Prostate gland (tissue), 2 donors: Measurements from ENCODE around the gene MAP3K6. TPM values are rescaled to one million over a fixed set of nuclear protein-coding genes. Genes with fewer than 3 reads are reported as not detected.

ENCODE experiments used
- DNase-seq: peaks from one replicate; pipeline ENCODE4 v3.0.0-alpha.2; 2019; ENCODE audit warnings: low spot score
- H3K27ac ChIP-seq, 2 donors: fragments of 200-600 bp; sonication (generic); 2 replicates each; pipeline ENCODE4 v1.5.1; 2017 to 2019
- H3K27me3 ChIP-seq: fragments of 200-600 bp; sonication (generic); replicated peaks from 2 replicates; pipeline ENCODE4 v1.5.1; 2019; ENCODE audit not compliant: insufficient read depth
- H3K36me3 ChIP-seq, 2 donors: fragments of 200-600 bp; sonication (generic); 1 replicate in 1 of 2; 2 replicates in 1 of 2; pipeline versions ENCODE4 v1.5.1 to v1.8.1; 2017 to 2019
- H3K4me1 ChIP-seq: fragments of 200-600 bp; sonication (generic); replicated peaks from 2 replicates; pipeline ENCODE4 v1.5.1; 2019
- H3K4me3 ChIP-seq, 2 donors: fragments of 200-600 bp; sonication (generic); 2 replicates each; pipeline ENCODE4 v1.5.1; 2017 to 2019
- H3K9me3 ChIP-seq: fragments of 200-600 bp; sonication (generic); 2 replicates; pipeline ENCODE4 v1.5.1; 2017
- CTCF ChIP-seq, 4 experiments: fragments of 200-600 bp in 2 of 4; fragments of 450-650 bp in 2 of 4; sonication (generic) in 2 of 4; IDR thresholded peaks; 1 replicate in 3 of 4; 2 replicates in 1 of 4; pipeline ENCODE4 v1.5.1; 2016 to 2019; ENCODE audit warnings: antibody characterized with exemption in 4 of 4, mild to moderate bottlenecking in 2 of 4, moderate library complexity in 2 of 4
- POLR2A ChIP-seq: fragments of 450-650 bp; IDR thresholded peaks from one replicate; pipeline ENCODE4 v1.6.1; 2016; ENCODE audit warnings: antibody characterized with exemption, mild to moderate bottlenecking
- POLR2AphosphoS5 ChIP-seq: sonication (generic); formaldehyde crosslinking; IDR thresholded peaks from one replicate; pipeline ENCODE4 v1.6.1; 2017; ENCODE audit warnings: antibody characterized with exemption
- WGBS: methylation state at CpG from one replicate; pipeline ENCODE4 v1.1.5; 2018; 5-methylcytosine and 5-hydroxymethylcytosine counted together
- intact Hi-C: fragments of 100-400 bp; cut with DNase I; formaldehyde crosslinking; loops from one replicate; pipeline ENCODE4 v1.14.2; 2022
- total RNA-seq, 2 donors: library from RNA; depleted of rRNA; stranded (reverse); fragments of >200 nt; gene quantifications; one replicate each; pipeline ENCODE4 v1.1.0, GENCODE V29; 2016

MAP3K6 gene
- total RNA-seq, 2 donors from 2014 or later, result 38.6 to 60.7 TPM

GRCh38 chr1:27394925-27395324, 28.2 kb upstream of the MAP3K6 start:
- H3K27ac ChIP-seq, result no peak overlapping the region
- 77% methylated on average over 1 of the region's 1 CpG for WGBS
- intact Hi-C loops, result loop anchor here (2.0 to 10.0 kb wide), 3 partner anchors 94 to 350 kb away; no protein-coding TSS in a partner anchor

GRCh38 chr1:27394282-27394658, 27.5 kb upstream of the MAP3K6 start:
- no peak overlapping the region for H3K27ac ChIP-seq
- H3K36me3 ChIP-seq, result no peaks in the 10 kb centered on the region
- H3K4me1 ChIP-seq, result peaks cover 14% of the 10 kb centered on the region
- H3K4me3 ChIP-seq, result no peak overlapping the region
- H3K27me3 ChIP-seq, result no peaks in the 10 kb centered on the region
- TF ChIP-seq CTCF (IDR thresholded peaks at IDR 0.05) (no peak), POLR2AphosphoS5 (no peak)
- 91% methylated on average over 9 of the region's 9 CpGs for WGBS
- intact Hi-C loops, result loop anchor here (2.0 to 10.0 kb wide), 3 partner anchors 93 to 349 kb away; no protein-coding TSS in a partner anchor
- DNase-seq, result no peak
- no peaks in the 10 kb centered on the region for H3K9me3 ChIP-seq

More at GRCh38 chr1:27394925-27395324, 28.2 kb upstream of the MAP3K6 start:
- DNase-seq, result no peak
- no peaks in the 10 kb centered on the region for H3K9me3 ChIP-seq
- no peaks in the 10 kb centered on the region for H3K27me3 ChIP-seq
- TF ChIP-seq POLR2A (no peak), CTCF (IDR thresholded peaks at IDR 0.05) (no peak), POLR2AphosphoS5 (no peak)
- no peaks in the 10 kb centered on the region for H3K36me3 ChIP-seq
- H3K4me1 ChIP-seq, result peaks cover 14% of the 10 kb centered on the region
- H3K4me3 ChIP-seq, result no peak overlapping the region

- H3K27ac ChIP-seq, result no peak overlapping the region
Observed at GRCh38 chr1:27393641-27394281, 27.0 kb upstream of the MAP3K6 start.

GRCh38 chr1:27392778-27393635, 26.2 kb upstream of the MAP3K6 start:
- WGBS, result 37% methylated on average over 30 of the region's 30 CpGs
- no peak for DNase-seq
- H3K4me1 ChIP-seq, result peaks cover 14% of the 10 kb centered on the region
- no peaks in the 10 kb centered on the region for H3K36me3 ChIP-seq
- no peak for TF ChIP-seq CTCF (IDR thresholded peaks at IDR 0.05)
- no peak for TF ChIP-seq POLR2AphosphoS5
- TF ChIP-seq POLR2A, result no peak
- intact Hi-C loops, result loop anchor here (5.0 to 10.0 kb wide), 2 partner anchors 269 to 348 kb away; no protein-coding TSS in a partner anchor
- H3K27me3 ChIP-seq, result no peaks in the 10 kb centered on the region
- peak overlapping the region; percentile 21 to 40 for H3K4me3 ChIP-seq
- H3K9me3 ChIP-seq, result no peaks in the 10 kb centered on the region
- peak overlapping the region in 1 of 2 donors; percentile 63 for H3K27ac ChIP-seq

More at GRCh38 chr1:27393641-27394281, 27.0 kb upstream of the MAP3K6 start:
- H3K9me3 ChIP-seq, result no peaks in the 10 kb centered on the region
- no peak for TF ChIP-seq CTCF (IDR thresholded peaks at IDR 0.05)
- TF ChIP-seq POLR2A, result no peak
- no peak for TF ChIP-seq POLR2AphosphoS5
- H3K4me1 ChIP-seq, result peaks cover 14% of the 10 kb centered on the region
- intact Hi-C loops, result loop anchor here (2.0 to 10.0 kb wide), 3 partner anchors 93 to 349 kb away; no protein-coding TSS in a partner anchor
- no peak for DNase-seq
- H3K27me3 ChIP-seq, result no peaks in the 10 kb centered on the region
- no peaks in the 10 kb centered on the region for H3K36me3 ChIP-seq
- 91% methylated on average over 18 of the region's 18 CpGs for WGBS
- no peak overlapping the region for H3K4me3 ChIP-seq
